HG03060 (cell line): ENCODE results near the gene SPAG16.

Experiments
- ATAC-seq: cut with Tn5 transposase; IDR thresholded peaks from one replicate; pipeline ENCODE4 v1.9.1; 2021; ENCODE audit warnings: low read depth, moderate number of reproducible peaks; ENCODE audit not compliant: unreplicated experiment

SPAG16 gene

GRCh38 chr2:213537579-213537978 is 253.3 kb downstream of the SPAG16 start:
- ATAC-seq: peak; percentile 49

- no peak for ATAC-seq
Observed at GRCh38 chr2:213544940-213545339, 260.7 kb downstream of the SPAG16 start.

- no peak for ATAC-seq
Observed at GRCh38 chr2:213545481-213545880, 261.2 kb downstream of the SPAG16 start.

- ATAC-seq: no peak
Observed at GRCh38 chr2:213545964-213546475, 261.8 kb downstream of the SPAG16 start.

GRCh38 chr2:213551526-213551925 is 267.3 kb downstream of the SPAG16 start:
- no peak for ATAC-seq

- no peak for ATAC-seq
Observed at GRCh38 chr2:213559053-213559452, 274.8 kb downstream of the SPAG16 start.

GRCh38 chr2:213561759-213562158 is 277.5 kb downstream of the SPAG16 start:
- ATAC-seq: no peak

- no peak for ATAC-seq
Observed at GRCh38 chr2:213562539-213563180, 278.4 kb downstream of the SPAG16 start.

- ATAC-seq: no peak
Observed at GRCh38 chr2:213566846-213567245, 282.6 kb downstream of the SPAG16 start.

GRCh38 chr2:213609570-213610170 is 325.4 kb downstream of the SPAG16 start:
- no peak for ATAC-seq

- ATAC-seq: peak; percentile 35
Observed at GRCh38 chr2:213627054-213627710, 342.9 kb downstream of the SPAG16 start.

- peak; percentile 20 for ATAC-seq
Observed at GRCh38 chr2:213627835-213628460, 343.7 kb downstream of the SPAG16 start.

- ATAC-seq: no peak
Observed at GRCh38 chr2:213640738-213641425, 356.6 kb downstream of the SPAG16 start.

GRCh38 chr2:213644926-213645325 is 360.7 kb downstream of the SPAG16 start:
- ATAC-seq: no peak

GRCh38 chr2:213649176-213649575 is 364.9 kb downstream of the SPAG16 start:
- no peak for ATAC-seq

GRCh38 chr2:213664817-213665216 is 380.6 kb downstream of the SPAG16 start:
- ATAC-seq: no peak

GRCh38 chr2:213669657-213670056 is 385.4 kb downstream of the SPAG16 start:
- ATAC-seq: no peak

- no peak for ATAC-seq
Observed at GRCh38 chr2:213678437-213679218, 394.4 kb downstream of the SPAG16 start.

- no peak for ATAC-seq
Observed at GRCh38 chr2:213679894-213680293, 395.6 kb downstream of the SPAG16 start.

- ATAC-seq: no peak
Observed at GRCh38 chr2:213682276-213682675, 398.0 kb downstream of the SPAG16 start.
